GM19043 (cell line): ENCODE results near the gene HS6ST3.
"Not testable (repeated sequence)": the region's sequence is repeated elsewhere in the genome, so short reads cannot be mapped to it uniquely, and the experiment has no call there.

ENCODE experiments used
- ATAC-seq: cut with Tn5 transposase; IDR thresholded peaks from one replicate; pipeline ENCODE4 v1.9.1; 2021; ENCODE audit warnings: low read depth; ENCODE audit not compliant: unreplicated experiment

Gene HS6ST3

GRCh38 chr13:96089749-96090239 is at the start of gene HS6ST3:
TSS of gene HS6ST3 (plus strand) at chr13:96090107.
- ATAC-seq, result no peak

- no peak for ATAC-seq
Measured at GRCh38 chr13:96041326-96042110, 48.4 kb upstream of the HS6ST3 start.

DNA sequence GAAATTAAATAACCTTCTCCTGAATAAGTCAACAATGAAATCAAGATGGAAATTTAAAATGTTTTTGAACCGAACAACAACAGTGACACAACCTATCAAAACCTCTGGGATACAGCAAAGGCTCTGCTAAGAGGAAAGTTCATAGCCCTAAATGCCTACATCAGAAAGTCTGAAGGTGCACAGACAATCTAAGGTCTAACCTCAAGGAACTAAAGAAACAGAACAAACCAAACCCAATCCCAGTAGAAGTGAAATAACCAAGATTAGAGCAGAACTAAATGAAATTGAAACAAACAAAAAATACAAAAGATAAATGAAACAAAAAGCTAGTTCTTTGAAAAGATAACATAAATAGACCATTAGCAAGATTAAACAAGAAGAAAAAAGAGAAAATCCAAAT is 45.7 kb upstream of the HS6ST3 start:
- ATAC-seq, result no peak

DNA sequence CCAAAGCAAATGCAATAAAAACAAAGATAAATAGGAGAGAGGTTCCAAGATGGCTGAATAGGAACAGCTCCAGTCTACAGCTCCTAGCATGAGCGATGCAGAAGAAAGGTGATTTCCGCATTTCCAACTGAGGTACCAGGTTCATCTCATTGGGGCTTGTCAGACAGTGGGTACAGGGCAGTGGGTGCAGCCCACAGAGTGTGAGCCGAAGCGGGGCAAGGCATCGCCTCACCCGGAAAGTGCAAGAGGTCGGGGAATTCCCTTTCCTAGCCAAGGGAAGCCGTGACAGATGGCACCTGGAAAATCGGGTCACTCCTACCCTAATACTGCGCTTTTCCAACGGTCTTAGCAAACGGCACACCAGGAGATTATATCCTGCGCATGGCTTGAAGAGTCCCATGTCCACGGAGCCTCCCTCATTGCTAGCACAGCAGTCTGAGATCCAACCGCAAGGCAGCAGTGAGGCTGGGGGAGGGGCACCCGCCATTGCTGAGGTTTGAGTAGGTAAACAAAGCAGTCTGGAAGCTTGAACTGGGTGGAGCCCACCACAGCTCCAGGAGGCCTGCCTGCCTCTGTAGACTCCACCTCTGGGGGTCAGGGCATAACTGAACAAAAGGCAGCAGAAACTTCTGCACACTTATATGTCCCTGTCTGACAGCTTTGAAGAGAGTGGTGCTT is 43.3 kb upstream of the HS6ST3 start:
- not testable (repeated sequence) for ATAC-seq

- ATAC-seq, result not testable (repeated sequence)
Measured at GRCh38 chr13:96050955-96051354, 39.0 kb upstream of the HS6ST3 start.

- ATAC-seq, result not testable (repeated sequence)
Measured at GRCh38 chr13:96051491-96051890, 38.4 kb upstream of the HS6ST3 start.

GRCh38 chr13:96051946-96052345 is 38.0 kb upstream of the HS6ST3 start:
- ATAC-seq, result not testable (repeated sequence)

DNA sequence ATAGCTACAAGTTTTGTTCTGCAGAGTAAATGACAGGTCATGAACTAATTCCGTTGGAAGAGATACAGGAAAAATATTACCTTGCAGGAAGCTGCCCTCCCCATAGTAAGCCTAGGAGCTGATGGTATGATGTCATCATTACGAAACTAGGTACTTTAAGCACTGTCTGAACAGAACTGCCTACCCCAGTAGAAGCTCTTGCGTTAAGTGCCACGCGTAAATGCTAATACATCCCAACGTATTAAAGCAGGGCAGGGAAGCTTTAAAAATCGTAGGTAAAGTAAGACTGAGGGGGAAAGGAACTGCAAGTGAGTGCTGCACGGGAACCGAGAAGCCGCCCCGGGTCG is 37.3 kb upstream of the HS6ST3 start:
- ATAC-seq, result peak; percentile 50

DNA sequence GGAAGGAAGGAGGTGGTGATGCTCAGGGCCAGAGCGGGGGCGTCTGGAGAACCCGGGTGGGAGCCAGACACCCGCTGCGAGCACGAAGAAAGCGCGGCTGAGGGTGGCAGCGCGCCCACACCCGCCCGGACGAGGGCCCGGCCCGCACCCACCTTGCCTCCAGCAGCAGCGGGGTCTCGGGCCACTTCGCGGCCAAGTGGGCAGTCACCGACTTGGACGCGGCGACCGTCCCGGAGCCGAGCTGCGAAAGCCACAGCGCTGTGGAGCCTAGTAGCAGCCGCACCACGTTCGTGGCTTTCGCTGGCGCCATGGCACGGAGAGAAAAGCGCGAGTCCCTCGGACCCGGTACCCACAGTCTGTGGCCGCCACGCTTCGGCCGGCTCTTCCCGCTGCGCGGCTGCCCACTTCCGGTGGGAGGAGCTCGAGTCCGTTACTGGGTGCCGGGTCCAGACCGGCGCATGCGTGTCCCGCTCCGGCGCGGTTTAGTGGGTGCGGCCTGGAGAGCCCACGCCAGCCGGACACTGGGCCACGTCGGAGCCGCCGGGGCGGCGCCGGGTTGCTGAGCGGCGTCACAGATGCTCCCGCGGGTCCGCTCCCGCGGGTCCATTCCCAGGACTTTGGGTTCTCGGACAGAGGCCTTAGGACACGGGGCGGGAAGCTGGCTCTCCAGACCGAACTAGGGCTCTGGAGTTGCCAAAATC is 36.8 kb upstream of the HS6ST3 start, which contains the start of gene UGGT2:
TSS of gene UGGT2 (minus strand) at position 399 of the 701 bp plus-strand sequence. CDS start at position 310, 89 bp downstream.
- peak; percentile 95 for ATAC-seq

DNA sequence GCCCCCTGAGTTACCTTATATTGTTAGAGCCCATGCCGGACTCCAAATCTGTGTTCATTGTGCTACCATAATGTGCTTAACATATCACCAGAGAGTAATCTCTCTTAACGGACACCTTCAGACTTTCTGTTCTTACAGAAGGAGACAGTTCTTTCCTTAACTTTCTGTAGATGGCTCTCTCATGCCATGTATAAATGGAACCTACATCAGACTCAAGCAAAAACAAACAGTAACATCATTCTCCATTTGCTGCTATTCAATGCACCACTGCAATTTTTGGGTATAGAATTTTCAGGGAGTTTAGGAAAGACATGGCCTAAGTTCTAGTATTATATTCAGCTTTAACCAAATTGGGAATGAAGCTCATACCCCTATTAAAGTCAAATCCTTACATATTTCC is 24.1 kb upstream of the HS6ST3 start:
- ATAC-seq, result no peak

DNA sequence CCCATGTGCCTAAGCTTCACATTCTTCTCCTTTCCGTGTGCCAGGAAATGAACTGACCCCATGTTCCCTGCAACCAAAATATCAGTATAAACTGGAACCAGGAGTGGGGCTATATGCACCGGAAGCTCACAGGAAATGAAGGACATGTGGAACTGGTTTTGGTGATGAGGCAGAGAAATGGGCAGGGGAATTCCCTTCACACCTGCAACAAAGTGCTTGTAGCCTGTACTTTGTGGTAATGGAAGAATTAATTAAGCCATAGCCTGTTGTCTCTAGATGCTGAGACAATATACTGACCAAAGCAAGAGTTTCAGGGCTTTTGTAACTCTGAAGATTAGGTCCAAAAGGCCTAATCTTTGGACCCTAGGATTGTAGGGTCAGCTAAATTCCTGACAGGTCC is 21.2 kb upstream of the HS6ST3 start:
- ATAC-seq, result no peak

DNA sequence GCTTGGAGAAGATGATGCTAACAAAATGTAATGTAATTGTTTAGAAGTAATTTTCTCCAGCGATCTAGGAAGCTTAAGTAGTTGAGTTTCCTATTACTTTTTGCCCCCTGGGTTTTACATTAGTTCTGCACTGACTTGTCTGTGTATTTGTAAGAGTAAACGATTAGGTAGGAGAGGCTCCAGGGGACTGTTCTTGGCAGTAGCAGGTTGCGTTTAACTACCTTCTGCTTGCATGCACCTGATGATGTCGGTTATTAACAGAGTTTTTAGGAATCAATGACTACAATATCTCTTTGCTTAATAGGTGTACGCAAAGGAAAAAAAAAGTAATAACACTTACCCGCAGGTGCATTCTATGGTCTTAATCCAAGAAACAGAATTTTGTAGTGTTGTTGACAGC is 18.4 kb upstream of the HS6ST3 start:
- ATAC-seq, result no peak

DNA sequence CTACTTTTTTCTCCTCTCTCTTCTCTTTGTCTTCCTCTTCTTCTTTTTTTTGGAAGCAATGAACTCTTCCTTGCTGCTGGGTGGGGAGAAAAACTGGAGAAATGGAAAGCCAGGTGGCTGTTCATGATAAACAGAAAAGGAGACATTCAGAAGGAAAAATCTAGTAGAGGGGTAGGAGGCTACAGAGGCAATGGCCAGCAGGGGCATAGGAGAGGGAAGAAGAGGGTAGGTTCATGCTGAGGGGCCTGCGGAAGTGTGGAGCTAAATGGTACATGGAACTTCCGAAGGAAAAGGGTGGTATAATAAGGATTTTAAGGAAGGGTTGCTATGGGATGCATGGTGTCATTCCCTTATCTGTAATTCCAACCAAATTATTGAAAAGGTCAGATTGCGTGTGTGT is 17.5 kb upstream of the HS6ST3 start:
- no peak for ATAC-seq

- peak; percentile 59 for ATAC-seq
Measured at GRCh38 chr13:96075953-96076543, 13.9 kb upstream of the HS6ST3 start.

GRCh38 chr13:96080676-96081075 is 9.2 kb upstream of the HS6ST3 start:
- no peak for ATAC-seq

- no peak for ATAC-seq
Measured at GRCh38 chr13:96081888-96082287, 8.0 kb upstream of the HS6ST3 start.

DNA sequence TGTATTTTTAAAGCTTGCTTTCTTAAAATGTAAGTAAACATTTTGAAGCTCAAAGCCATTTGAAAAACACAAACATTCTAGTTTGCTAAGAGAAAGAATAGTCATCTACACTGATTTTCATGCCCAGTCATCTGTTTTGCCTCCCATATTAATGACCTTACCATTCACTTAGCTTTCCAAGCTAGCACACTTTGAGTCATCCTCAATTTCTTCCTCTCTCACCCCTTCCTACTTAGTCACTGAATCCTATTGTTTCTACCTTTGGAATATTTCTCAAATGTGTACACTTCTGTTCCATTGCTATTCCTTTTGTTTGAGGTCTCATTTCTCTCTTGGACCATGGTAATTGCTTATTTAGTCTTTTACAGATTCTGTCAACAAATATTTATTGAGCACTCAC is 7.3 kb upstream of the HS6ST3 start:
- ATAC-seq, result no peak

DNA sequence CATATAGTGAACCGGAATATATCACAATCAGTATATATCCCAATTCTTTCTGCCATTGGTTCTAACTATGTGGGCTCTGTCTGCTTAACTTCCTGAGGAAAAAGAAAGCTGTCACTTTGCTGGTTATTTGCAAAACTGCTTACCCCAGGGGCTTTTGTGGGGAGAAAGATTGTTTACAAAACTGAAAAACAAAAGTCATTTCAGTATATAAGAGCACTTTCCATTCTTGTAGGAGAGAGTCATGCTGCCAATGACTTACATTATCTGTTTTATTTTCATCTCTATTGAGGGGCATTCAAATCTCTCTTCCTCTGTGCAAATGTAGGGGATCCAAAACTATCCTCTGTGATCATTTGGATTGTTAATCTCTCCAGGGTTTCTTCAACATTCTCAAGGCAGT is 3.2 kb upstream of the HS6ST3 start:
- no peak for ATAC-seq

GRCh38 chr13:96089139-96089538 is 768 bp upstream of the HS6ST3 start:
- ATAC-seq, result no peak

DNA sequence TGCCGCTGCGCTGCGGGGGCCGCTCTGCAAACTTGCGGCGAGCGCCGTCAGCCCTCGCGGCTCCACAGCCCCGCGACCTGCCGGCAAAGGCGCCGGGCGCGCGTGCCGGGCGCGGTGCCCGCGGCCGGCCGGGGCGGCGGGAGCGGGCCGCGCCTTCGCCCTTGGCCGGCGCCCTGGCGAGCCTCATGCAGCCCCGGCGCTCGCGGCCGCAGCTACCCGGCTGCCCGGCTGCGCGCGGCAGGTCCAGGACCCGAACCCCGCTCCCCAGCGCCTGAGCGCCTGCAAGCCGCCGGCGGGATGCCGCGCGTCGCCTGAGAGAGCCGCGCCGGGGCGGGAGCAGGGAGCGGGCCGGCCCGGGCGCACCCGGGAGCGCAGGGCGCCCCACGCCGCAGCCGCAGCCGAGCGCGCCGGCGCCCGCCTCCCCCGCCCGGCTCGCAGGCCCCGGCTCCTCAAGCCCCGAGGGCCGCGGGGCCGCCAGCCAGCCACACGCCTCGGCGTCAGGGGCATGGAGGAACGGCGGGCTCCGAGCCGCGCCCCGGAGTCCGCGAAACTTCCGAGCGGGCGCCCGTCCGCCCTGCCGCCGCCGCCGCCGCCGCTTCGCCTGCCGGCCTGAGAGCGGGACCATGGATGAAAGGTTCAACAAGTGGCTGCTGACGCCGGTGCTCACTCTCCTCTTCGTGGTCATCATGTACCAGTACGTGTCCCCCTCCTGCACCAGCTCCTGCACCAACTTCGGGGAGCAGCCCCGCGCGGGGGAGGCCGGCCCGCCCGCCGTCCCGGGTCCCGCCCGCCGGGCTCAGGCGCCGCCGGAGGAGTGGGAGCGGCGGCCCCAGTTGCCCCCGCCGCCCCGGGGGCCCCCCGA is 564 bp downstream of the HS6ST3 start:
- ATAC-seq, result no peak
